GM12891 (cell line): ENCODE data around the gene ITPR1.

Source experiments
- POLR2A ChIP-seq: IDR thresholded peaks from 2 replicates; pipeline ENCODE4 v1.6.1; 2011; ENCODE audit warnings: low read depth, low read length, control low read depth
- POLR2AphosphoS5 ChIP-seq: IDR thresholded peaks from 2 replicates; pipeline ENCODE4 v1.6.1; 2011; ENCODE audit warnings: low read depth, low read length, control low read depth
- SPI1 ChIP-seq: IDR thresholded peaks from 2 replicates; pipeline ENCODE4 v1.6.1; 2011; ENCODE audit warnings: low read depth, low read length, control low read depth
- TAF1 ChIP-seq: IDR thresholded peaks from 2 replicates; pipeline ENCODE4 v1.6.1; 2011; ENCODE audit warnings: low read depth, low read length, control low read depth

DNA sequence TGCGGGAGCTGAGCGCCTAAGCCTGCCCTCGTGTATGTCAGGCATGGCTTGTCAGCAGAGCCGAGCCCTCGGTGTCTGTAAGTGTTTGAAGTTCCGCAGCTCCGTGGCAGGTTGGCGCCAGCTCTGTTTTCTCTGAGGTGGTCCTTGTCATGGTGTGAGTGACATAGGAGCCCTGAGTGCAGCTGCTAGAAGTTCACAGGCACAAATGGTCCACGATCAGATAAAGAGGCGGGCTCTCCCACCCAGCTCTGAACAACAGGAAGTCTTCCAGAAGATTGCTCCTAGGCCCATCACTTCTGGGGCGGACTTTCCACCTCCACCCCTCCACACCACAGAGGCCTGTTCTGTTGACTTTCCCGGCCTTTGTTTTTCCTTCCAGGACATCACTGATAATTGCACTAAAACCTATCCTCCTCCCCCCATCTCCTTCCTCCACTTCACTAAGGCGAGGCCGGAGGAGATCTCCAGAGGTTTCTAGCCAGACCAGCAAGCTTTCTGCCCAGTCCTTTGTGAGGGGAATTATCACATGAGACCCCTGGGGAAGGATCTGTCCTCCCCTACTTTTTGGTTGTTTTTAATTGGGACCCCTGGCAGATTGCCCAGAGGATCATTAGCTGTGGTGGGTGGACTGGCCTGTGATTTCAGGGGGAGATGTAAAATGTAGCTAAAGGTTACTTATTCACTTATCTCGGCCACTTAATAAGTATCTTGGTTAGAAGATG, 19.9 kb downstream of the ITPR1 start:
- TF ChIP-seq POLR2A (no peak), TAF1 (no peak), POLR2AphosphoS5 (no peak), SPI1 (no peak)
